HG03066 (cell line): ENCODE results near the gene ROCK2.
"Not testable (repeated sequence)": the region's sequence is repeated elsewhere in the genome, so short reads cannot be mapped to it uniquely, and the experiment has no call there.

Experiments
- ATAC-seq: cut with Tn5 transposase; IDR thresholded peaks from one replicate; pipeline ENCODE4 v1.9.1; 2021; ENCODE audit warnings: low read depth; ENCODE audit not compliant: unreplicated experiment

Gene ROCK2

DNA sequence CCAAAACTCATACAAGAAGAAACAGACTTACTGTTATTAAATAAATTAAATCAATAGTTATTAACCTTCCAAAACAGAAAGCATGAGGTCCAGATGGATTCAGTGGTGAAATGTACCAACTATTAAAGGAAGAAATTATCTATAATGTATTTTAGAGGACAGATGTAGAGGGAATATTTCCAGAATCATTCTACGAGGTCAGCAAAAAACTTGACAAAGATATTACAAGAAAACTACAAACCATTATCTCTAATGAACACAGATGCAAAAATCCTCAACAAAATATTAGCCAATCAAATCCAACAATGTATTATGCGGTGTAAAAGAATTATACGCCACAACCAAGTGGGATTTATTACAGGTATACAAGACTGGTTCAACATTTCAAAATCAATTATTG, 63.7 kb downstream of the ROCK2 start:
- ATAC-seq: no peak

DNA sequence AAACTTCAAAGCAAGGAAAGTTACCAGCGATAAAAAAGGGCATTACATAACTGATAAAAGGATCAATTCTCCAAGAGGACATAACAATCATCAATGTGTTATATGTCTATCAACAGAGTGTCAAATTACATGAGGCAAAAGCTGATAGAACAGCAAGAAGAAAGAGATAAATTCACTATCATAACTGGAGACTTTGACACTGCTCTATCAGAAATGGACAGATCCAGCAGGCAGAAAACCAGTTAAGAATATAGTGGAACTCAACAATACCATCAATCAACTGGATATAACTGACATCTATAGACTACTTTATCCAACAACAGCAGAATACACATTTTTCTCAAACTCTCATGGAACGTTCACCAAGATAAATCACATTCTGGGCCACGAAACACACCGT, 65.0 kb downstream of the ROCK2 start:
- ATAC-seq: no peak

DNA sequence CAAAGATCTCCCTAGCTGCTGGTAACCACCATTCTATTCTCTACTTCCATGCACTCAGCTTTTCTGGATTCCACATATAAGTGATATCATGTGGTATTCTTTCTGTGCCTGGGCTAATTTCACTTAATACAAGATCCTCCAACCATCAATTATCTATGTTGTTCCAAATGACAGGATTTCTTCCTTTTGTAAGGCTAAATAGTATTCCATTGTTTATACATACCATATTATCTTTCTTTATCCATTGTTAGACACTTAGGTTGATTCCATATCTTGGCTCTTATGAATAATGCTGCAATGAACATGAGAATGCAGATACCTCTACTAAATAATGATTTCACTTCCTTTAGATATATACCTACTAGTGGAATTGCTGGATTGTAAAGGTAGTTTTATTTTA, 66.2 kb downstream of the ROCK2 start:
- ATAC-seq: no peak

DNA sequence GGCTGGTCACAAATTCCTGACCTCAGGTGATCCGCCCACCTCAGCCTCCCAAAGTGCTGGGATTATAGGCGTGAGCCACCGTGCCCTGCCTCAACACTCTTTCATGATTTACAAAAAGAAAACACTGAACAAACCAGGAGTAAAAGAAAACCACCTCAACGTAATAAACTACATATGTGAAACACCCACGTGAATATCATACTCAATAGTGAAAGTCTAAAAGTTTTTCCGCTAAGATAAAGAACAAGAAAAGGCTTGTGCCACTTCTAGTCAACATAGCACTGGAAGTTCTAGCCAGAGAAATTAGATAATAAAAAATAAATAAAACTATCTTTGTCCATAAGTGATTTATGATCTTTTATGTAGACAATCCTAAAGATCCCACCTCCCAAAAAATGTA, 68.5 kb downstream of the ROCK2 start:
- no peak for ATAC-seq

DNA sequence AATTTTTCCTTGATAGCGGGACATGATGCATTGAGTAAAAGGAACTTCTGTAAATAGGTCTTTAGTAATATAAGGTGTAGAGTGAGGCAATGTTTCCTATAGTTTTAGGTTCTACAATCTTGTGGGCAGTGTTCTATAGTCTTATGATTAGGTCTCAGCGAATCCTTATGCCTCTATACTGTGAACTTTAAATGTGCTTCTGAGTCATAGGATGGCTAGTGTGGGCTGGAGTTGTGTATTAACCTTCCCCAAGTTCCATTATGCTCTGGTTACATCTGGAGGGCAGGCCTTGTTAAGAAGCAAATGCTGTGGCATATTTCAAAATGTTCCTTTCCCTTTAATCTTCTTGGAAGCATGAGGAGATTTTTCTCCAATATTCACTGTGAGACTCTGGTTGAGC, 73.5 kb downstream of the ROCK2 start:
- ATAC-seq: no peak

DNA sequence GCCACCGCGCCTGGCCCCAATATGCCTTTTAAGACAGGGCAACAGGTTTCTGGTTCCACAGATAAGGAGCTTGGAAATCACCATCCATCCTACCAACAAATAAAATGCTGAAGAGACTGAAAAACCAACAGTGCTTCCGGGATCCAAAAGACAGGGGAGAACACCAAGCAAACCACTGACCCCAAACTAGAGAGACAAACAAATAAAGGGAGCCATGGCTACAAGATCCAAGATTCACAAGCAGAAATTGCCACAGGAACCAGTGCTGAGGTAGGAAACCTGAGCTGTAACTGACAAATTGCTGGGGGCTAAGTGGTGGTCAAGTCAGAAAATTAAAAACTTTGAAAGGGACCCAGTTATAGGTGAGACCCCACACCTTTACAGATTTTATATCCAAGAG, 76.5 kb downstream of the ROCK2 start:
- ATAC-seq: no peak

DNA sequence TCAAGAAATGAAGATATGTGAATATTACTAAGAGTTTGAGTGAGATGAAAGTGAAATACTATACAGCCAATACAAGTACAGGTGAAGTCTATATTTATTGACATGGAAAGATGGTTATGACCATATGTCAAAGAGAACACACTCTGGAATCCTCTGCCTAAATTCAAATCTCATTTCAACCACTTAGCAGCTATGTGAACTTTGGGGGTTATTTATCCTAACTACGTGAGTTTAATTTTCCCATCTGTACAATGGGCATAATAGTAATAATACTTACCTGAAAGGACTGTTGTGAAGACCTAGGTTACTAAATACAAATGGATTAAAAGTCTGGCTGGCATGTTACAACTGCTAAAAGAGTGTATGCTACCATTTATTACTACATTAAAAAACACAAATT, 79.6 kb downstream of the ROCK2 start:
- no peak for ATAC-seq

DNA sequence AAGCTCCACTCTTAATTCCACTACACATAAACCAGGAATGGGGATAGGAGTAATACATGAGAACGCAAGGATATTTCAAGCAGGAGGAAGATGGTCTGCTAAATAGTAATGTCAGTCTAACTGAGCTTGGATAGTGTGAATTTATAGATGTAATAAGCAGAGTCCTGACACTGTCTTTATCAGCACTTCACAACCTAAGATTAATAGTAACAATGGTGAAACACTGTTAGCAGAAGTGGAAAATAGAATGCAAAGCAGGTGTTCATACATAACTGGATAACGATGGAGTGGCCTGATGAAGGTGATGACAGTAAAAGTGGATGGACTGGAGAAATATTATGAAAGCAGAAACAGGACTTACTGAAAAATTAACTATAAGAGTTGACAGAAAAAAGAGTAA, 80.4 kb downstream of the ROCK2 start:
- no peak for ATAC-seq

DNA sequence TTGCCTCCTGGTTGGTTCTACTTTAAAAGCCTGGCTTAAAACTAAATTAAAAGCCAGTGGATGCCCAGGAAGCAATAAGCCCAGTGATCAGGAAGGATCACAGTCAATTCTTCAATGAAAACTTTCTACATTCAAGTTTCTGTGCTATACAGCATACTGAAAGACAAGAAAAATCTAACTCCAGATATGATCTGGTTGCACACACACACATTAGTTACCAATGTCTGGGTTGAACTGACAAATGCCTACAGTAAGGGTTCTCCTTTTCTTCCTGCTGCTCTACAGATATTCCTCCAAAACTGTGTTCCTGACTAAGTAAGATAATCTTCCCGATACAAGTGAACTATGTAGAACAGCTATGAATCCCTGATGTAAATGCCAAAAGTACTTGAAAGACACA, 81.3 kb downstream of the ROCK2 start:
- no peak for ATAC-seq

DNA sequence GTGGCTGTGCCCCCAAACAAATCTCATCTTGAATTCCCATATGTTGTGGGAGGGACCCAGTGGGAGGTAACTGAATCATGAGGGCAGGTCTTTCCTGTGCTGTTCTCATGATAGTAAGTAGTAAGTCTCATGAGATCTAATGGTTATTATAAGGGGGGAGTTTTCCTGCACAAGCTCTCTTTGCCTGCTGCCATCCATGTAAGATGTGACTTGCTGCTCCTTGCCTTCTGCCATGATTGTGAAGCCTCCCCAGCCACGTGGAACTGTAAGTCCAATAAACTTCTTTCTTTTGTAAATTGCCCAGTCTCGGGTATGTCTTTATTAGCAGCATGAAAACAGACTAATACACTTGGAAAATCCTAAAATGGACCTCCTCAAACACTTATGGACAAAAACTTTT, 82.0 kb downstream of the ROCK2 start:
- not testable (repeated sequence) for ATAC-seq

DNA sequence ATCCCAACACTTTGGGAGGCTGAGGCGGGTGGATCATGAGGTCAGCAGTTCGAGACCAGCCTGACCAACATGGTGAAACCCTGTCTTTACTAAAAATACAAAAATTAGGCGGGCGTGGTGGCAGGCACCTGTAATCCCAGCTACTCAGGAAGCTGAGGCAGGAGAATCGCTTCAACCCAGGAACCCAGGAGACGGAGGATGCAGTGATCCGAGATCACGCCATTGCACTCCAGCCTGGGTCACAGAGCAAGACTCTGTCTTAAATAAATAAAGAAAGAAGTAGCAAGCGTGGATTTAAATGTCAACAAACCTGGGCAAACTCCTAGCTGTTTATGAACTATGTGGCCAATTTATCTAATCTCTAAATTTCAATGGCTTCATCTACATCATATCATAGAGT, 82.9 kb downstream of the ROCK2 start:
- not testable (repeated sequence) for ATAC-seq

DNA sequence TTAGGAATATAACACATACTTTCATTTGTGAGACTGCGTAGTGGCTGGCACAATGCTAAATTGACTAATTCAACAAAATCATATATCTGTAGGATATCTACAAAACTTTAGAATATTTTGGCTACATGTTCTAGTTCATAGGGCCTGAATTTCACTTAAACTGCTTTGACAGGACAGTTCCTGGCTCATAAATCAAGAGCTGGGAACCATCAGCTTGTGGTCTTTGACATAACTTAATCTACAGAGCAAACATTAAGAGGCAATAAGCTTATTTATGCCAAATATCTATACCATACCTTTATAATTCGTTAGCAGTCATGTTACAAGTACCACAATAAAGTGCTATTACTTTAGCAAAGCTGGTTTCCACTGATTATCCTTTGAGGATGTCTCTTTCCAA, 83.5 kb downstream of the ROCK2 start:
- ATAC-seq: no peak

DNA sequence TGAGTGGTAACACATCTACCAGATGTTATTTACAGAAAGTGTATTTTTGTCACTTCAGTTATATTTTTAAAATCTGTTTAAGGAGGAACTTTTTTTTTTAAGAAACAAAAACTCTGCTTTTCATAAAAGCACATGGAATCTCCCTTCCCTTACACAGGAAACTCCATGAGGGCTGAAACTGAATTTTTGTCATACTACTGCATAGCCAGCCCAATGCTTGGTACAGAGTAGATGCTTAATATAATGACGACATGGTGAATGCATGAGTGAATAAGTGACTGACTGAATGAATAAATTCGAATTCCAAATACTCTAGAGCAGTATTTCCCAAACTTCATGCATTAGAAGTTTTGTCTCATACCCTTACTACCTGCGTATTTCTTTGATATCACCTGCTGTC, 86.5 kb downstream of the ROCK2 start:
- ATAC-seq: no peak

DNA sequence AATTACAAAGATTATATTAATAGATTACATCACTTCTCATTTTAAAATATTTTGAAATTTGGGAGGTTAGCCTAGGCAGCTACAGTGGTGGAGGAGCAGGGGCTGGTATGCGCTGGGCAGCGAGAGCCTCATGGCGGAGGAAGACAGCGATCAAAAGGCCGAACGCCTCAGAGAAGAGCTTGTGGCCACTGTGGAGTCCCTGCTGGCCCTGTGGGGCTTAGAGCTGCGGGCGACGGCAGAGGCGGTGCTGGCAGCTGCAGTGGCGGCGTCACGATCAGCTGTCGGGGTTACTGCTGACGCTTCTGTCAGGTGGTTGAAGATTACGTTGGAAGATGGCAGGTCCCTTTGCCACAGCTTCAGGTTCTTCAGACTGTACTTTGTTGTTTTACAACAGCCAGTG, 87.4 kb downstream of the ROCK2 start:
- no peak for ATAC-seq

DNA sequence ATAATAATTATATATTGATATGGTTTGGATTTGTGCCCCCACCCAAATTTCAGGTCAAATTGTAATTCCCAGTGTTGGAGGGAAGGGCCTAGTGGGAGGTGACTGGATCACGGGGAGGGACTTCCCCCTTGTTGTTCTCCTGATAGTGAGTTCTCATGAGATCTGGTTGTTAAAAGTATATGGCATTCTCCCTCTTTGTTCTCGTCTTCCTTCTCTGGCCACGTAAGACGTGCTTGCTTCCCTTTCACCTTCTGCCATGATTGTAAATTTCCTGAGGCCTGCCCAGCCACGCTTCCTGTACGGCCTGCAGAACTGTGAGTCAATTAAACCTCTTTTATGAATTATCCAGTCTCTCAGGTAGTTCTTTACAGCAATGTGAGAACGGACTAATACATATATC, 88.3 kb downstream of the ROCK2 start:
- ATAC-seq: no peak

DNA sequence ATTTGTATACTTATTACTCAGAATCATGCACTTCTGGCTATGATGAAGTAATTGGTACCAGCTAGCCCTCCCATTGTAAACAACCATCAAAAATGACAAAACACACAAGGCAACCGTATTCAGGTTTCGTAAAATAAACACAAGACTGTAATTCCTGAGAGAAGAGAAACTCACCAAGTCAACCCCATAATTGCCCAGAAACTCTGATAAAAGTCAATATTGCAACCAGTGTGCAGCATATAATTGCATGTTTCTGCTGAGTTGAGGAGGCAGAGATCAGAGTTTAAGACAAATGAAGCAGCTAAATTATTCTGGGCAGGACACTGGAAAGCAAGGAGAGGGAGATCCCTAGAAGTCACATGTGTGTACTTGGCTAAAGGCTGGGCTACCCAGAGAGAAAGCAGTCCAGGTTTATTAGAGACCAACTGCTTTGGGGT, 90.3 kb downstream of the ROCK2 start:
- no peak for ATAC-seq

DNA sequence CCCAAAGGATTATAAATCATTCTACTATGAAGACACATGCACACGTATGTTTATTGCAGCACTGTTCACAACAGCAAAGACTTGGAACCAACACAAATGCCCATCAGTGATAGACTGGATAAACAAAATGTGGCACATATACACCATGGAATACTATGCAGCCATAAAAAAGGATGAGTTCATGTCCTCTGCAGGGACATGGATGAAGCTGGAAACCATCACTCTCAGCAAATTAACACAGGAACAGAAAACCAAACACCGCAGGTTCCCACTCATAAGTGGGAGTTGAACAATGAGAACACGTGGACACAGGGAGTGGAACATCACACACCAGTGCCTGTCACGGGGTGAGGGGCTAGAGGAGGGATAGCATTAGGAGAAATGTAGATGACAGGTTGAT, 92.0 kb downstream of the ROCK2 start:
- ATAC-seq: not testable (repeated sequence)

DNA sequence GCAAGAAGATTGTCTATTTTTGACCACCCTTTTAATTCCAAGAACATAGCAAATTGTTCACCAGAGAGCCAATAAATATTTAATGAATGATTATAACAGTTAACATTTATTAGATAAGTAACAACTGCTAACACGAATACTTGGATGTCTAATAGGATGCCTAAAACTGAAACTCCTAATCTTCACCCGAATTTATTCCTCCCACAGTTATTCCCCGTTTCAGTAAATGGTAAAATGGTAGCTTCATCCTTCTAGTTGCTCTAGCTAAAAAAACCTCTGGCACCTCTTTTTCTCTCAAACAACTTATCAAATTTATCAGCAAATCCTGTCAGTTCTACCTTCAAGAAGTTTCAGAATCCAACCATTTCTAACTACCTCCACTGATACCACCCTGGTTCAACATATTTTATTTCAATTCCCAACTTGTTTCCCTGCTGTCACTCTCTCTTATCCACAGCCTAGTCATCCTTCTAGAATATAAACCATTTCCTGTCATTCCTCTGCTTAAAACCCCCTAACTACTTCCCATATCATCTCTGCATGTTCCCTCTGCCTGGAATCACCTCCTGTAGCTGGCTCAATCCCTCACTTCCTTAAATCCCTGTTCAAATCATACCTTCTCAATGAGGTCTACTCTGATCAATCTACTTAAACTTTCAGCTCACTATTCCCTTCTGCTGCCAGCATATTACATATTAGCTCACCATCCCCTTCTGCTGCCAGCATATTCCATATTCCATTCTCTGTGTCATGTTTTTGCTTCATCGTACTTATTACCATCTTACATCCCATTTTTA, 93.8 kb downstream of the ROCK2 start:
- ATAC-seq: no peak

DNA sequence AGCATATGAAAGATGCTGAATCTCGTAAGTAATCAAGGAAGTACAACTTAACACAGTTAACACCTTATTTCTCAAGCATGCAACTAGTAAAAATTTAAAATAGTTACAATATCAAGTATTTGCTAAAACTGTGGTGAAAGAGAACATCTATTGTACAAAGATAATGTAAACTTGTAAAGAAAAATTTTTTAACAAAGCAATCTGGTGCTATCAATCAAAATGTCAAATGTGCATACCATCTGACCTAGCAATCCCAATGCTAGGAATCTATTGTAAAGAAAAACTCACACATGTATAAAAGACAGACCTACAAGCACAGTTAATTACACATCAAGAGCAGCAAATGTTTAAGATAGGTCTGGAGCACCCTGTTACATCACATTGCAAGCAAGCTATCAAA, 99.1 kb downstream of the ROCK2 start:
- ATAC-seq: no peak

DNA sequence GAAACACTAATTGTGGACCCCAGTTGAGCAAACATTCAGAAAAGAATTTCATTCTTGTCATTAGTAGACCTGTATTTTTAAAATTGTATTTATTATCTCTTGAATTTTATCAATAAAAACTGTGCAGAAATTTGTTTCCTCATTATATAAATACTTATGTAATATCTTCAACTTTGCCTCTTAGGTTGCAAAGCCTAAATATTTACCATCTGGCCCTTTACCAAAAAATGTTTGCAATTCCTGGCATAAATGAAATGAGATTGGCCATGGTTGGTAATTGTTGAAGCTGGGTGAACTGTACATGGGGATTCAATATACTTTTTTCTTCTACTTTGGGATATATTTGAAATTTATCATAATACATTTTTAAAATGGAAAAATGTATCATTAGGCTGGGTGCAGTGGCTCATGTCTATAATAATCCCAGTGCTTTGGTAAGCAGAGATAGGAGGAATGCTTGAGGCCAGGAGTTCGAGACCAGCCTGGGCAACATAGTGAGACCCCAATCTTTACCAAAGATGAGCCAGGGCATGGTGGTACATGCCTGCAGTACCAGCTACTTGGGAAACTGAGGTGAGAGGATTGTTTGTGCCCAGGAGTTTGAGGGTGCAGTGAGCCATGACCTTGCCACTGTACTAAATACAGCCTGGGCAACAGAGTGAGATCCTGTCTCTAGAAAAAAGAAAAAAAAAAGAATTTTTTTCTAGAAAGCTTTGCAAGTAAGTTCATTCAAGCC, 100.2 kb downstream of the ROCK2 start:
- ATAC-seq: no peak

DNA sequence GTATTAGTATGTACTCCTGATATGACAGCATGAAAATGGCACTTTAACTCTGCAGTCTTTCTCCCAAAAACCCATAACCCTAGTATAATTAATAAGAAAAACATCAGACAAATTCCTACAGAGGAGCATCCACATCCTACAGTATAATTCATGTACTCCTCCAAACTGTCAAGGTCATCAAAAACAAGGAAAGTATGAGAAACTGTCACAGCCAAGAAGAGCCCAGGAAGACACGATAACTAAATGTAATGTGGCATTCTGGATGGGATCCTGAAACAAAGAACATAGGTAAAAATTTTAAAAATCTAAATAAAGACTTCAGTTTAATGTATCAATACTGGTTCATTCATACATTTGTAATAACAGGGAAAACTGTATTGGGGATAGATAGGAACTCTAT, 100.9 kb downstream of the ROCK2 start:
- ATAC-seq: no peak

DNA sequence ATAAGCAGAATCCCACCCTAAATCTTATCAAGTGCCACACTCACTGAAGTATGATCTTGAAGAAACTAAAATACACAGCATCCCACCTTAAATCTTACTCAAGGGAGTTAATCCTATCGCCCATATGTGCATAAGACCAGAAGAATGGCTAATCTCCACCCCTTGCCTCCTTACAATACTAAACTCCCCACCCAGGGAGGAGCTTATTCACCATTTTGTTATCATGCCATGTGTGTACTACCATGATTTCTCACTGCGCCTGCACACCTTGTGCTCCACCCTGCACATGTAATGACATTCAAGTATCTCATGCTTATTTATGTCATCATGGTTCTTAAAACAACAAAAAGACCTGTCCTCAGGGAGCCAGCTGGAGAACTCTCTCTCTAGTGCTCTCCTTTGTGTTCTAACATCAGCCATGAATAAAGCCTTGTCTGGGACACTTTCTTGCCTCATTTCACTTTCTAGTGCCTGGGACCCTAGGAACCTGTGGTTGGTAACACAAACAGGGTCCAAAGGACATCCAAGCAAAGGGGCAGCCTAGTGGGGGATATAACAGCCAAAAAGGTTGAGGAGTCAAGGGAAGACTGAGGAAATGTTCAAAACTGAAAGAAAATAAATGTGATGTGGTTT, 101.8 kb downstream of the ROCK2 start:
- no peak for ATAC-seq
